ENCODE results near the gene CASS4.

DNA sequence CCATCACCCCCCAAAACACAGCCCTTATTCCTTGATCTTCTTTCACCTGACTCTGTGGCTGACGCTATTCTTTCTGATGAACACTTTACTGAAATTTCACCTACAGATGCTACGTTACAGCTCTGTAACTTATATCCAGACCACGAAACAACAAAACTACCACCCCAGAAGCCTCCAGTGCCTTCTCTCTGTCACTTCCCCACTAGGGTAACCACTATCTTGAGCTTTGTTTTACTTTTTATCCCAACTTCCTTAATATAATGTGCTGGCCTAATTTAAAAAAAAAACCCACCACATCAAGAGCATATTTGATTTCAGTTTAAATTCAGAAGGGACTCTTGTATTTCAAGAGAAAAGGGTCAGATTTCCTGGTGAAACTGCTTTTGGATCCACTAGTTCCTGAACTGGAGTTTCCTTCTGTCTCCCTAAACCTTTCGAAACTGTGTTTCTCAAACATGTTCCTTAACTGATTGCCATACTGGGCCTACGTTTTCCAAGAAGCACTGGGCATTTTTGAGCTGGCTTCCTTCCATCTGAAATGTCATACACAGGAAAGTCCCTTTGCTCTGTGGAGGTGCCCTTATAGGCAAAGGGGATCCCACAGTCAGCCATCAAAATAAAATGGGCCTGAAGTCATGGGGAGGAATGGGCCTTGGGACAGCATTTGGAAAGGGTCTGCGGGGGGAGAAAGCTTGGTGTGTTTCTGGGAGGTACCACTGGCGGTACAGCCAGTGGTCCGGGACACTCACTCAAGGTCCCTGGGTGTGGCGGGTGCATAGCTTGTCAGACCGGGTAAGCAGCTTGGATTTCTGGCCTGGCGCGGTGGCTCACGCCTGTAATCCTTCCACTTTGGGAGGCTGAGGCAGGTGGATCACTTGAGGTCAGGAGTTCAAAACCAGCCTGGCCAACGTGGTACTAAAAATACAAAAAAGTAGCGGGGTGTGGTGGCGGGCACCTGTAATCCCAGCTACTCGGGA, 30.6 kb downstream of the CASS4 start:
- no peak for TF ChIP-seq CTCF (IDR thresholded peaks at IDR 0.05)
- no peak for TF ChIP-seq POLR2A (IDR thresholded peaks at IDR 0.05)

Data from transverse colon (tissue), 3 donors.